ENCODE results near the gene SPTBN5.

SPTBN5 gene

DNA sequence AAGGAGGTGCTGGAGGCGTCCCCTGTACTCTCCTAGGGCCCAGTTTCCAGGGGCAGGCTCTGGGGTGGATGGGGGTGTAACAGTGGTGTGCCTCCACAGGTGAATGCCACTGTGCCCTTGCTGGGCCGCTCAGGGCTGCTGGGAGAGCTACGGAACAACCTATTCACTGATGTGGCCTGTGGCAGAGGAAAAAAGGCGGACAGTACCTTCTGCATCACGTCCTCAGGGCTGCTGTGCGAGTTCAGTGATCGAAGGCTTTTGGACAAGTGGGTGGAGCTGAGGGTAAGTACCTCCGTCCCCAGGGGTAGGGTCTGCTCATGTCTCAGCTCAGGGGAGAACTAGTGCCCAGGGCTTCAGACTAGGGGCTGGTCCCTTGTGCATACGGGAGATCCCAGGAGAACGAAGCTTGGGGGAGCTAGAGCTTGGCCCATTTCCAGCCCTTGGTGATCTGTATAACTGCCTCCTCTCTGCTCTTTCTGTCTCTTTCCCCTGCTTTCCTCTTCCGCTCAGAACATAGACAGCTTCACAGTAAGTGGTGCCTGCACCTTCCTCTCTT lies 81.0 kb downstream of the SPTBN5 start:
- no peak for ATAC-seq
- no peak for TF ChIP-seq SNAI2 (CRISPR knock-in tag; IDR thresholded peaks at IDR 0.05)
- no peak for TF ChIP-seq BACH2 (CRISPR knock-in tag; IDR thresholded peaks at IDR 0.05; ENCODE audit: borderline replicate concordance)
- no peak for TF ChIP-seq CSRNP3 (CRISPR knock-in tag; IDR thresholded peaks at IDR 0.05)
- TF ChIP-seq CSDC2 (CRISPR knock-in tag; IDR thresholded peaks at IDR 0.05) = no peak
- no peak for TF ChIP-seq ZFP3 (CRISPR knock-in tag; IDR thresholded peaks at IDR 0.05)
- no peak for TF ChIP-seq ZNF70 (CRISPR knock-in tag; IDR thresholded peaks at IDR 0.05)
- no peak for TF ChIP-seq GLIS3 (CRISPR knock-in tag; IDR thresholded peaks at IDR 0.05)
- no peak for TF ChIP-seq ZC3H10 (CRISPR knock-in tag; IDR thresholded peaks at IDR 0.05)

DNA sequence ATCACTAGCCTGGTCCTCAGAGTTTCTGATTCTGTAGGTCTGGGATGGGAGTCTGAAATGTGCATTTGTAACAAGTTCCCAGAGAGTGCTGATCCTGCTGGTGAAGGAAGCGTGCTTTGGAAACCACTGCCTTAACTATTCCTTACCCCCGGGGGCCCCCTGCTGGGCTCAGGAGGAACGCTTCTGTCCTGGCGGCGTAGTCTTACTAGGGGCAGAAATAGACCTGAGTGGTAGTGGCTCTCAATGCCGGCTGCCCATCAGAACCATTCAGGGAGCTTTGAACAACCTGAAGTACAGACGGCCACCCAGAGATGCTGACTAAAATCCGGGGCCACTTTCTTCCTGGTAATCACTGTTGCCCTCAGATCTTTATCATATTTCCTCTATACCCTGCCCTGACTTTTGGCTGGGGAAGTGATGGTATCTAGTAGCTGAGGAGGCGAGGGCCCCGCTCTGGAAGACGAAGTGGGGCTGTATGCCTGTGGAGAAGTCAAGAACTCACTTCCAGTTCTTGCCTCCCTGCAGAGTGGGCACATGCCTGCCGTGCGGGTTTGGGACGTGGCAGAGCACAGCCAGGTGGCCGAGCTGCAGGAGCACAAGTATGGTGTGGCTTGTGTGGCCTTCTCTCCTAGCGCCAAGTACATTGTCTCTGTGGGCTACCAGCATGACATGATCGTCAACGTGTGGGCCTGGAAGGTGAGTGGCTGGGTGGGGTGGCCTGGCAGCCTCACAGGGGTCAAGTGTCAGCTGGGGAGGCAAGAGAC lies 82.2 kb downstream of the SPTBN5 start:
- TF ChIP-seq ZFP3 (CRISPR knock-in tag; IDR thresholded peaks at IDR 0.05) = no peak
- TF ChIP-seq BACH2 (CRISPR knock-in tag; IDR thresholded peaks at IDR 0.05; ENCODE audit: borderline replicate concordance) = no peak
- no peak for TF ChIP-seq PATZ1 (CRISPR knock-in tag; IDR thresholded peaks at IDR 0.05; ENCODE audit: borderline replicate concordance)
- no peak for TF ChIP-seq OSR1 (CRISPR knock-in tag; IDR thresholded peaks at IDR 0.05)
- TF ChIP-seq CSRNP3 (CRISPR knock-in tag; IDR thresholded peaks at IDR 0.05) = no peak
- TF ChIP-seq TOX (CRISPR knock-in tag; IDR thresholded peaks at IDR 0.05; ENCODE audit: borderline replicate concordance) = no peak
- no peak for TF ChIP-seq TSHZ2 (CRISPR knock-in tag; IDR thresholded peaks at IDR 0.05)
- TF ChIP-seq GLIS3 (CRISPR knock-in tag; IDR thresholded peaks at IDR 0.05) = no peak
- no peak for TF ChIP-seq ZNF70 (CRISPR knock-in tag; IDR thresholded peaks at IDR 0.05)
- TF ChIP-seq ISL1 (CRISPR knock-in tag; IDR thresholded peaks at IDR 0.05) = no peak
- no peak for TF ChIP-seq CREB5 (CRISPR knock-in tag; IDR thresholded peaks at IDR 0.05; ENCODE audit: low read depth)
- no peak for TF ChIP-seq POU6F1 (CRISPR knock-in tag; IDR thresholded peaks at IDR 0.05; ENCODE audit: borderline replicate concordance, low read depth)
- TF ChIP-seq CSDC2 (CRISPR knock-in tag; IDR thresholded peaks at IDR 0.05) = no peak
- TF ChIP-seq ZNF565 (CRISPR knock-in tag; conservative IDR thresholded peaks at IDR 0.05; ENCODE audit: low read depth) = no peak
- TF ChIP-seq ZFP30 (CRISPR knock-in tag; IDR thresholded peaks at IDR 0.05) = no peak
- TF ChIP-seq TCF4 (CRISPR knock-in tag; IDR thresholded peaks at IDR 0.05; ENCODE audit: borderline replicate concordance) = no peak
- TF ChIP-seq PPARA (CRISPR knock-in tag; IDR thresholded peaks at IDR 0.05; ENCODE audit: borderline replicate concordance) = no peak
- no peak for TF ChIP-seq ESRRG (CRISPR knock-in tag; IDR thresholded peaks at IDR 0.05)
- TF ChIP-seq ARNTL (CRISPR knock-in tag; IDR thresholded peaks at IDR 0.05; ENCODE audit: borderline replicate concordance, low read depth) = no peak
- TF ChIP-seq SNAI2 (CRISPR knock-in tag; IDR thresholded peaks at IDR 0.05) = no peak
- peak; percentile 98 for ATAC-seq
